Suprapubic skin (tissue), 4 donors: ENCODE results near the gene ZNF683. TPM values are rescaled to one million over a fixed set of nuclear protein-coding genes. Genes with fewer than 3 reads are reported as not detected.

Source experiments
- DNase-seq, 2 donors: peaks; one replicate each; pipeline ENCODE4 v3.0.0-alpha.2; 2019; ENCODE audit warnings: low spot score in 2 of 2
- H3K27ac ChIP-seq: fragments of 200-600 bp; sonication (generic); one replicate; pipeline ENCODE4 v1.5.1; 2019
- H3K27me3 ChIP-seq: fragments of 200-600 bp; sonication (generic); one replicate; pipeline ENCODE4 v1.5.1; 2019
- H3K36me3 ChIP-seq: fragments of 200-600 bp; sonication (generic); one replicate; pipeline ENCODE4 v1.5.1; 2019
- H3K4me1 ChIP-seq: fragments of 200-600 bp; sonication (generic); one replicate; pipeline ENCODE4 v1.5.1; 2019
- H3K4me3 ChIP-seq: fragments of 200-600 bp; sonication (generic); one replicate; pipeline ENCODE4 v1.5.1; 2019; ENCODE audit warnings: mild to moderate bottlenecking
- H3K9me3 ChIP-seq: fragments of 200-600 bp; sonication (generic); one replicate; pipeline ENCODE4 v1.5.1; 2019
- CTCF ChIP-seq, 2 donors: fragments of 200-600 bp in 1 of 2; fragments of 450-650 bp in 1 of 2; sonication (generic) in 1 of 2; IDR thresholded peaks; one replicate each; pipeline ENCODE4 v1.5.1; 2016 to 2019; ENCODE audit warnings: antibody characterized with exemption in 2 of 2, mild to moderate bottlenecking in 1 of 2, moderate library complexity in 1 of 2
- EP300 ChIP-seq: sonication (generic); formaldehyde crosslinking; IDR thresholded peaks from one replicate; pipeline ENCODE4 v1.6.1; 2017; ENCODE audit warnings: antibody characterized with exemption
- POLR2A ChIP-seq, 2 donors: fragments of 450-650 bp; IDR thresholded peaks; one replicate each; pipeline ENCODE4 v1.6.1; 2017; ENCODE audit warnings: antibody characterized with exemption in 2 of 2, mild to moderate bottlenecking in 2 of 2, moderate library complexity in 2 of 2
- POLR2AphosphoS5 ChIP-seq, 3 donors: sonication (generic); formaldehyde crosslinking; IDR thresholded peaks; one replicate each; pipeline ENCODE4 v1.6.1; 2017; ENCODE audit warnings: antibody characterized with exemption in 3 of 3
- WGBS: methylation state at CpG from one replicate; pipeline ENCODE4 v1.1.5; 2018; 5-methylcytosine and 5-hydroxymethylcytosine counted together
- total RNA-seq, 4 donors: library from RNA; depleted of rRNA; stranded (reverse); fragments of >200 nt; gene quantifications; one replicate each; pipeline ENCODE4 v1.1.0, GENCODE V29; 2016

ZNF683 gene
- total RNA-seq, 4 donors from 2014 or later = not detected

- H3K4me3 ChIP-seq = no peak overlapping the region
- 74% methylated on average over 2 of the region's 2 CpGs for WGBS
- H3K36me3 ChIP-seq = peaks cover 4% of the 10 kb centered on the region
- no peaks in the 10 kb centered on the region for H3K27me3 ChIP-seq
- no peak for TF ChIP-seq EP300
- TF ChIP-seq POLR2AphosphoS5 (IDR thresholded peaks at IDR 0.05) = no peak
- TF ChIP-seq CTCF (IDR thresholded peaks at IDR 0.05) = no peak
- no peak for TF ChIP-seq POLR2A (IDR thresholded peaks at IDR 0.05)
- DNase-seq = no peak
- no peaks in the 10 kb centered on the region for H3K9me3 ChIP-seq
- no peak overlapping the region for H3K27ac ChIP-seq
- peaks cover 39% of the 10 kb centered on the region for H3K4me1 ChIP-seq
Measured at GRCh38 chr1:26350343-26350700, 22.2 kb downstream of the ZNF683 start.

GRCh38 chr1:26349877-26350244, 22.7 kb downstream of the ZNF683 start:
- no peak overlapping the region for H3K27ac ChIP-seq
- H3K4me1 ChIP-seq = peaks cover 34% of the 10 kb centered on the region
- no peak overlapping the region for H3K4me3 ChIP-seq
- 90% methylated on average over 5 of the region's 5 CpGs for WGBS
- no peak for DNase-seq
- H3K36me3 ChIP-seq = peaks cover 5% of the 10 kb centered on the region
- TF ChIP-seq EP300 (no peak), POLR2A (IDR thresholded peaks at IDR 0.05) (no peak), POLR2AphosphoS5 (IDR thresholded peaks at IDR 0.05) (no peak), CTCF (IDR thresholded peaks at IDR 0.05) (no peak)
- no peaks in the 10 kb centered on the region for H3K27me3 ChIP-seq
- H3K9me3 ChIP-seq = no peaks in the 10 kb centered on the region

GRCh38 chr1:26349188-26349876, 23.2 kb downstream of the ZNF683 start:
- no peaks in the 10 kb centered on the region for H3K9me3 ChIP-seq
- no peak for DNase-seq
- no peak overlapping the region for H3K4me3 ChIP-seq
- H3K36me3 ChIP-seq = peaks cover 5% of the 10 kb centered on the region
- WGBS = 82% methylated on average over 7 of the region's 7 CpGs
- no peak for TF ChIP-seq CTCF (IDR thresholded peaks at IDR 0.05)
- TF ChIP-seq POLR2A (IDR thresholded peaks at IDR 0.05) = no peak
- no peak for TF ChIP-seq POLR2AphosphoS5 (IDR thresholded peaks at IDR 0.05)
- no peak for TF ChIP-seq EP300
- peaks cover 29% of the 10 kb centered on the region for H3K4me1 ChIP-seq
- H3K27ac ChIP-seq = no peak overlapping the region
- no peaks in the 10 kb centered on the region for H3K27me3 ChIP-seq

GRCh38 chr1:26346274-26347033, 26.1 kb downstream of the ZNF683 start:
- peaks cover 5% of the 10 kb centered on the region for H3K36me3 ChIP-seq
- no peak for DNase-seq
- WGBS = 78% methylated on average over 9 of the region's 10 CpGs

More at GRCh38 chr1:26346274-26347033, 26.1 kb downstream of the ZNF683 start:
- peaks cover 10% of the 10 kb centered on the region for H3K4me1 ChIP-seq
- H3K4me3 ChIP-seq = no peak overlapping the region
- TF ChIP-seq POLR2AphosphoS5 (IDR thresholded peaks at IDR 0.05) (no peak), CTCF (IDR thresholded peaks at IDR 0.05) (no peak), EP300 (no peak), POLR2A (IDR thresholded peaks at IDR 0.05) (no peak)
- no peak overlapping the region for H3K27ac ChIP-seq
- no peaks in the 10 kb centered on the region for H3K9me3 ChIP-seq
- no peaks in the 10 kb centered on the region for H3K27me3 ChIP-seq
